ENCODE measurements around the gene ZKSCAN2.

ZKSCAN2 gene

DNA sequence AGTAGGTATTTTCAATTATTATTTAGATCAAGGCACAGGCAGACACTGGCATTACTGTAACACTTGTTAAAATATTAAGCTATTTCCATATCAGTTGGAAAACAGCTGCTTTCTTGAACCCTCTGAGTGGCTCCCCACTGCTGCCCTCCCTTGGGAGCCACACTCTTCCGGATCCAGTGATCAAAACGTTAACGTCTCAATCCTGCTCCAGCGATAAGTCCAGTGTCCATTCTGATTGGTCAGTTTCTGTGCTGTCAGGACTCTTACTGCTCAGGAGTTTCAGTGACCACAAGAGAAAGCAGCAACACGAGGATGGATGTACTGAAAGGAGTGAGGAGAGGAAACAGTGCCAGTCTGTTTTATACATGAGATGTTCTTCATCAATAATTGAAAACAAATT, 13.8 kb upstream of the ZKSCAN2 start:
- TF ChIP-seq, protein P1, sequence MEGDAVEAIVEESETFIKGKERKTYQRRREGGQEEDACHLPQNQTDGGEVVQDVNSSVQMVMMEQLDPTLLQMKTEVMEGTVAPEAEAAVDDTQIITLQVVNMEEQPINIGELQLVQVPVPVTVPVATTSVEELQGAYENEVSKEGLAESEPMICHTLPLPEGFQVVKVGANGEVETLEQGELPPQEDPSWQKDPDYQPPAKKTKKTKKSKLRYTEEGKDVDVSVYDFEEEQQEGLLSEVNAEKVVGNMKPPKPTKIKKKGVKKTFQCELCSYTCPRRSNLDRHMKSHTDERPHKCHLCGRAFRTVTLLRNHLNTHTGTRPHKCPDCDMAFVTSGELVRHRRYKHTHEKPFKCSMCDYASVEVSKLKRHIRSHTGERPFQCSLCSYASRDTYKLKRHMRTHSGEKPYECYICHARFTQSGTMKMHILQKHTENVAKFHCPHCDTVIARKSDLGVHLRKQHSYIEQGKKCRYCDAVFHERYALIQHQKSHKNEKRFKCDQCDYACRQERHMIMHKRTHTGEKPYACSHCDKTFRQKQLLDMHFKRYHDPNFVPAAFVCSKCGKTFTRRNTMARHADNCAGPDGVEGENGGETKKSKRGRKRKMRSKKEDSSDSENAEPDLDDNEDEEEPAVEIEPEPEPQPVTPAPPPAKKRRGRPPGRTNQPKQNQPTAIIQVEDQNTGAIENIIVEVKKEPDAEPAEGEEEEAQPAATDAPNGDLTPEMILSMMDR (IDR thresholded peaks at IDR 0.05), result no peak

DNA sequence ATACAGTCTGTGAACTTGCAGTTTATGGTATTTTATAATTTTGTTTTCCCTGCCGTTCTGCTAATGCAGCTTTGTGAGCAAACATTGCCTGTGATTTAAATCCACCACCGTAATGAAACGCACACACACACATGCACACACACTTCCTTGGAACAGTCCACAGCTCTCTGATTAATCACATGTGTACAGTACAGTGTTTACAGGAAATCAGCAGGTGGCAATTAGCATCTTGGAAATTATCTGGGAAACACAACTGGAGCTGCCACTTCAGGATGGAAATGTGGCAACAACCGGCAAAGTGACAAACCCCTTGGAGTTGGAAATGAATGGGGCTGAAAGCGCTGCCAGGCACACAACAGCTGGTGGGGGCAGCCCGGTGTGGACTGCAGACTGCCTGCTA, 12.9 kb upstream of the ZKSCAN2 start:
- TF ChIP-seq, protein P1 (IDR thresholded peaks at IDR 0.05), result no peak

DNA sequence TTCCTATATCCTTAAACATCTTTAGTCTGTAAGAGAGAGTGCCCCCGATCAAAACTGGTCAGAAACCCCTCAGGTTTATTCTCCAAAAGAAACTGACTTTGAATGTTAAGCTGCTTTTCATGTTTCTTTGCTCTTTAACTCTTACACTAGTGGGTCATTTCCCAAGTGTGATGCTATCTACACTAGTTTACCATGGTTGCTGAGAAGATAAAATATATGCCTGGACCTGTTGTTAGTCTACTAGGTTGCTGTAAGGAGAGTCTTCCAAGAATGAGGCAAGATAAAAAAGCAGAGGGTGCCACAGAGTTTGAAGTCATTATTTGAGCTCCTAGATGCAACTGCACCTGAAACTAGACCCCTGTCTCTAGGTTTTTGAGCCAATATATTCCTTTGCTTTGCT, 12.2 kb upstream of the ZKSCAN2 start:
- TF ChIP-seq, protein P1 (IDR thresholded peaks at IDR 0.05), result no peak

DNA sequence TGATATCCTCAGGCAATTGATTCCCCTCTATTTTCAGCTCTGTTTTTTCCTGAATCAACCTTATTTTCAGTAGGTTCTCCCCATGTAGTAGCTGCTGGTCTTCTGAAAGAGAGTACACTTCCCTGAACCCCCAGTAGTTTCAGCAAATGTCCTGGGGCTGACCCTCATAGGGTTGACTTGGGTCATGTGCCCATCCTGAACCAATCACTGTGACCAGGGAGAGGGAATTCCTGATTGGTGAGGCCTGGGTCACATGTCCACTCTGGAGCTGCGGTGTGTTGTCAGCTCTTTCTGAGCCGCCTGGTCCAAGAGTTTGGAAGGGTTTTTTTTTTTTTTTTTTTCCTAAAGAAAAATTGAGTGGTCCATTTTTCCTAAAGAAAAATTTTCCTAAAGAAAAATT, 8.3 kb upstream of the ZKSCAN2 start:
- TF ChIP-seq, protein P1 (IDR thresholded peaks at IDR 0.05), result no peak

DNA sequence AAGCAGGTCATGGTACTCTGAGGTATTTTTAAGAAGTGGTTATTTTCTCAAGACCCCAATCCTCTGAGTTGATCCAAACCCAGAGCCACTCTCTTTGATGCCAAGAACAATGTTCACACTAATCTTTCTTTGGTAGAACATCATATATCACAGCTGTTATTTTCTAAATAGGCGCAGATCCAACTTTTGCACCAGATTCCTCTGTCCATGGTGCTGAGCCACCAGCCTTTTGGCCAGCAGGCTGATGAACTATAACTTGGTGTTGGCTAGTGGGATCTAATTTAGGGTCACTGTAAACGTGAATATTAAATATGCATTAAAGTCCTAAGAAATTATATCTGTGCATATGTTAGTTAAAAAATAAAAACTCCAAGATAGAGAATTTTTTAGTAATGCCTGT, 7.0 kb upstream of the ZKSCAN2 start:
- TF ChIP-seq, protein P1 (IDR thresholded peaks at IDR 0.05), result no peak

DNA sequence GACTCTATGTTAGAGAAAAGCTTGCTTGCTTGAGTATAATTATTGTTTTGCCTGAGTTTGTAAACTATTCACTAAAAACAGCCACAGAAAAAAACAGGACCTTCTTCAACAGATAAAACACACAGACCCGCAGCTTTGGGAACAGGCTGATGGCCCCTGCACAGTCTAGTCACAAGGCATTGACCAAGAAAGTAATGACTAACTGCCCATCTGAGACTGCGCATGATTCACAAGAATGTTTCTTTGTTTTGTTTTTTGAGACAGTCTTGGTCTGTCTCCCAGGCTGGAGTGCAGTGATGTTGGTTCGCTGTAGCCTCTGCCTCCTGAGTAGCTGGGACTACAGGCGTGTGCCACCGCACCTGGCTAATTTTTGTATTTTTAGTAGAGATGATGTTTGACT, 2.8 kb upstream of the ZKSCAN2 start:
- TF ChIP-seq, protein P1 (IDR thresholded peaks at IDR 0.05), result no peak

DNA sequence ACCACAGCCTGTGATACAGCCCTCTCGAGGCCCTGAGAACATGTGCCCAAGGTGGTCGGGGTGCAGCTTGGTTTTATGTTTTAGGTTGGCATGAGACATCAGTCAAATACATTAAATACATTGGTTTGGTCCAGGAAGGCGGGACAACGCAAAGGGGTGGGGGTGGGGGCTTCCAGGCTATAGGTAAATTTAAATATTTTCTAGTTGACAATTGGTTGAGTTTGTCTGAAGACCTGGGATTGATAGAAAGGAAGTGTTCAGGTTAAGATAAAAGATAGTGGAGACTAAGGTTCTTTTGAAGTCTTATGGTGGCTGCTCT, 1.2 kb upstream of the ZKSCAN2 start:
- TF ChIP-seq, protein P1 (IDR thresholded peaks at IDR 0.05), result no peak
